ENCODE results near the gene PLTP. TPM values are rescaled to one million over a fixed set of nuclear protein-coding genes. Genes with fewer than 3 reads are reported as not detected.

The PLTP gene
- total RNA-seq, 1 donor from 2014 or later: 162 TPM

GRCh38 chr20:45913116-45913515, 1.2 kb upstream of the PLTP start:
- Mint-ChIP-seq H3K27ac (ENCODE audit: unreplicated experiment) (no peak overlapping the region), H3K36me3 (ENCODE audit: low read depth, unreplicated experiment) (peaks cover 14% of the 10 kb centered on the region), H3K4me3 (ENCODE audit: unreplicated experiment) (no peak overlapping the region), H3K4me1 (ENCODE audit: low read depth, unreplicated experiment) (peaks cover 10% of the 10 kb centered on the region), H3K9me3 (ENCODE audit: unreplicated experiment) (peaks cover 3% of the 10 kb centered on the region), H3K27me3 (ENCODE audit: low read depth, unreplicated experiment) (no peaks in the 10 kb centered on the region)
- H3K9me3 ChIP-seq (ENCODE audit: insufficient read depth, low read depth, low read length): no peaks in the 10 kb centered on the region
- H4K20me1 ChIP-seq (ENCODE audit: insufficient read depth, low read length): no peaks in the 10 kb centered on the region
- no peak for TF ChIP-seq CTCF (IDR thresholded peaks at IDR 0.05; ENCODE audit: insufficient read depth, low read depth, low read length)
- TF ChIP-seq EZH2 (IDR thresholded peaks at IDR 0.05; ENCODE audit: insufficient read depth, low read length): no peak
- no peak overlapping the region for H3K4me2 ChIP-seq (ENCODE audit: low read length)
- H3K27ac ChIP-seq (ENCODE audit: low read depth, low read length): no peak overlapping the region
- H3K9ac ChIP-seq (ENCODE audit: low read length): no peak overlapping the region
- H3K79me2 ChIP-seq (ENCODE audit: insufficient read depth, low read length): peaks cover 2% of the 10 kb centered on the region
- H2AFZ ChIP-seq (ENCODE audit: low read depth, low read length): no peak overlapping the region
- H3K36me3 ChIP-seq (ENCODE audit: insufficient read depth, low read length): no peaks in the 10 kb centered on the region
- FAIRE-seq (no peak), DNase-seq (ENCODE audit: low read depth) (no peak)
- peaks cover 16% of the 10 kb centered on the region for H3K4me1 ChIP-seq (ENCODE audit: insufficient read depth, low read length)
- H3K4me3 ChIP-seq (ENCODE audit: insufficient read depth, low read depth, low read length): no peak overlapping the region
- no peaks in the 10 kb centered on the region for H3K27me3 ChIP-seq (ENCODE audit: insufficient read depth, low read length)

DNA sequence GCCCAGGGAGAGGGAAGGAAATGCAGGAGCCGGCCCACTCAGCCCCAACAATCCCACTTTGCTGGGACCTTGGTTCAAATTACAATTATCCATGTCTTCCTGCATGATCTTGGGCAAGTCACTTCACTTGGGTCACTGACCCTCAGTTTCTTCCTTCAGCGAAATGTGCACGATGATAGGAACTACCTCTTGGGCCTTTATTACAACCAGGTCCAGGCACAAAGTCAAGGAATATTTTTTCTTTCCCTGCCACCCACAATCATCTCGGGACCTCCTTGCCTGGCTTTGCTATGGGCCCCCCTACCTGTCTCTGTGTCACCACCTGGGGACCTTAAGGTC, 358 bp upstream of the PLTP start:
- peak overlapping the region; percentile 83 for H2AFZ ChIP-seq (ENCODE audit: low read depth, low read length)
- peaks cover 8% of the 10 kb centered on the region for H3K9me3 Mint-ChIP-seq (ENCODE audit: unreplicated experiment)
- TF ChIP-seq EZH2 (IDR thresholded peaks at IDR 0.05; ENCODE audit: insufficient read depth, low read length) (no peak), CTCF (IDR thresholded peaks at IDR 0.05; ENCODE audit: insufficient read depth, low read depth, low read length) (no peak)
- H3K36me3 ChIP-seq (ENCODE audit: insufficient read depth, low read length): peaks cover under 1% of the 10 kb centered on the region
- peaks cover 21% of the 10 kb centered on the region for H3K36me3 Mint-ChIP-seq (ENCODE audit: low read depth, unreplicated experiment)
- FAIRE-seq (no peak), DNase-seq (ENCODE audit: low read depth) (no peak)
- peak overlapping the region; percentile 54 for H3K4me3 ChIP-seq (ENCODE audit: insufficient read depth, low read depth, low read length)
- peak overlapping the region; percentile 89 for H3K4me2 ChIP-seq (ENCODE audit: low read length)
- no peak overlapping the region for H3K27ac ChIP-seq (ENCODE audit: low read depth, low read length)
- H3K4me1 ChIP-seq (ENCODE audit: insufficient read depth, low read length): peaks cover 16% of the 10 kb centered on the region
- H3K9me3 ChIP-seq (ENCODE audit: insufficient read depth, low read depth, low read length): no peaks in the 10 kb centered on the region
- H3K4me1 Mint-ChIP-seq (ENCODE audit: low read depth, unreplicated experiment): peaks cover 10% of the 10 kb centered on the region
- H3K27me3 Mint-ChIP-seq (ENCODE audit: low read depth, unreplicated experiment): no peaks in the 10 kb centered on the region
- peaks cover 2% of the 10 kb centered on the region for H3K79me2 ChIP-seq (ENCODE audit: insufficient read depth, low read length)
- no peaks in the 10 kb centered on the region for H4K20me1 ChIP-seq (ENCODE audit: insufficient read depth, low read length)
- no peaks in the 10 kb centered on the region for H3K27me3 ChIP-seq (ENCODE audit: insufficient read depth, low read length)
- peak overlapping the region; percentile 71 for H3K9ac ChIP-seq (ENCODE audit: low read length)
- H3K27ac Mint-ChIP-seq (ENCODE audit: unreplicated experiment): peak overlapping the region; percentile 62
- H3K4me3 Mint-ChIP-seq (ENCODE audit: unreplicated experiment): peak overlapping the region; percentile 89

GRCh38 chr20:45910670-45911485, 1.1 kb downstream of the PLTP start:
- H3K27ac ChIP-seq (ENCODE audit: low read depth, low read length): peak overlapping the region; percentile 63

More at GRCh38 chr20:45910670-45911485, 1.1 kb downstream of the PLTP start:
- no peaks in the 10 kb centered on the region for H3K9me3 ChIP-seq (ENCODE audit: insufficient read depth, low read depth, low read length)
- peak overlapping the region; percentile 83 for H2AFZ ChIP-seq (ENCODE audit: low read depth, low read length)
- peak overlapping the region; percentile 89 for H3K4me2 ChIP-seq (ENCODE audit: low read length)
- FAIRE-seq (no peak), DNase-seq (ENCODE audit: low read depth) (peak; percentile 100)
- Mint-ChIP-seq H3K36me3 (ENCODE audit: low read depth, unreplicated experiment) (peaks cover 27% of the 10 kb centered on the region), H3K27me3 (ENCODE audit: low read depth, unreplicated experiment) (no peaks in the 10 kb centered on the region), H3K9me3 (ENCODE audit: unreplicated experiment) (peaks cover 10% of the 10 kb centered on the region), H3K27ac (ENCODE audit: unreplicated experiment) (peak overlapping the region; percentile 79), H3K4me3 (ENCODE audit: unreplicated experiment) (peak overlapping the region; percentile 89), H3K4me1 (ENCODE audit: low read depth, unreplicated experiment) (peaks cover 12% of the 10 kb centered on the region)
- peaks cover 21% of the 10 kb centered on the region for H3K4me1 ChIP-seq (ENCODE audit: insufficient read depth, low read length)
- peaks cover 2% of the 10 kb centered on the region for H3K79me2 ChIP-seq (ENCODE audit: insufficient read depth, low read length)
- peaks cover 2% of the 10 kb centered on the region for H3K36me3 ChIP-seq (ENCODE audit: insufficient read depth, low read length)
- peak overlapping the region; percentile 71 for H3K9ac ChIP-seq (ENCODE audit: low read length)
- H4K20me1 ChIP-seq (ENCODE audit: insufficient read depth, low read length): no peaks in the 10 kb centered on the region
- no peaks in the 10 kb centered on the region for H3K27me3 ChIP-seq (ENCODE audit: insufficient read depth, low read length)
- no peak for TF ChIP-seq EZH2 (IDR thresholded peaks at IDR 0.05; ENCODE audit: insufficient read depth, low read length)
- no peak for TF ChIP-seq CTCF (IDR thresholded peaks at IDR 0.05; ENCODE audit: insufficient read depth, low read depth, low read length)
- peak overlapping the region; percentile 54 for H3K4me3 ChIP-seq (ENCODE audit: insufficient read depth, low read depth, low read length)

Measured in astrocyte (in vitro differentiated cells and primary cell).